ENCODE measurements around the gene HAL.

The HAL gene

DNA sequence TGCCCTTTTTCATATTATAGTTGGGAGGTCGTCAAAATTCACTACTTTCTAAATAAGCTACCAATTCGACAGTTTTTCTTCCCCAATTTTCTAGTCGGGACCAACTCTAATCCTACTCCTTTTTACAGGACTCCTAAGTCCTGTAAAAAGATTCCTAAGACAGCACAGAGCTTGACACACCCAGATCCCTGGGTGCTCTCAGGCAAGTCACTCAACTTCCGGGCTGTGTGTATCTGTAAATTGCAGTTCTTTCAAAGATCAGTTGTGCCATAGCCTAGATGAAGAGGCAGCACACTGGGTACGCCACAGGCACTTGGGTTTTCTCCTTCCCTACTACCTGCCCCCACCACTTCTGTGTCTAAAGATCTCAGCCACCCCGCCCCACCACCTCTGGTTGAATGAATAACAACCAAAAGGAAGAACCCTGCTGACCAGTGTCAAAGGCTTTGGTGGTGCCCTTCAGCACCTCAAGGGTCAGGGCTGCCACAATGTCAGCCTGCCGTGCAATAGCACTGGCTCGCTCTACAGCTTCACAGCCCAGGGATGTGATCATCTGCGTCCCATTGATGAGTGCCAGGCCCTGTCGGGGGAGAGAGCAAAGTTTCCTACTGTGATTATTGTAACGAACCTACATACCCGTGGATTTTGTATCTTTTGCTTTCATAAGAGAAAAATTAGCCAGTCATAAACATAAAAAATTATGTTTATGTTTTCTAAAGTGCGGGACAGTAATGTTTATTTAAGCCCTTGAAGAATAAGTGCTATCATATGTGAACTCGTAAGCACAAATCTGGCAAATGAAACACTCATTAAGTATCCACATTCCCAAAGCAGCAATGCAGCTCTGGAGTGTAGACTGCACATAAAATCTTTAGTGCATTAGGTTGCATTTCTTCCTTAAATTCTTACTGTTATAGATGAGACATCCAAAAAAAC lies 9.2 kb downstream of the HAL start:
- TF ChIP-seq, protein P1, sequence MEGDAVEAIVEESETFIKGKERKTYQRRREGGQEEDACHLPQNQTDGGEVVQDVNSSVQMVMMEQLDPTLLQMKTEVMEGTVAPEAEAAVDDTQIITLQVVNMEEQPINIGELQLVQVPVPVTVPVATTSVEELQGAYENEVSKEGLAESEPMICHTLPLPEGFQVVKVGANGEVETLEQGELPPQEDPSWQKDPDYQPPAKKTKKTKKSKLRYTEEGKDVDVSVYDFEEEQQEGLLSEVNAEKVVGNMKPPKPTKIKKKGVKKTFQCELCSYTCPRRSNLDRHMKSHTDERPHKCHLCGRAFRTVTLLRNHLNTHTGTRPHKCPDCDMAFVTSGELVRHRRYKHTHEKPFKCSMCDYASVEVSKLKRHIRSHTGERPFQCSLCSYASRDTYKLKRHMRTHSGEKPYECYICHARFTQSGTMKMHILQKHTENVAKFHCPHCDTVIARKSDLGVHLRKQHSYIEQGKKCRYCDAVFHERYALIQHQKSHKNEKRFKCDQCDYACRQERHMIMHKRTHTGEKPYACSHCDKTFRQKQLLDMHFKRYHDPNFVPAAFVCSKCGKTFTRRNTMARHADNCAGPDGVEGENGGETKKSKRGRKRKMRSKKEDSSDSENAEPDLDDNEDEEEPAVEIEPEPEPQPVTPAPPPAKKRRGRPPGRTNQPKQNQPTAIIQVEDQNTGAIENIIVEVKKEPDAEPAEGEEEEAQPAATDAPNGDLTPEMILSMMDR (conservative IDR thresholded peaks at IDR 0.05; ENCODE audit: low read depth, low read length) = no peak
- no peak for DNase-seq (ENCODE audit: low read depth)
- no peak overlapping the region for H3K4me3 ChIP-seq (ENCODE audit: low read length)

DNA sequence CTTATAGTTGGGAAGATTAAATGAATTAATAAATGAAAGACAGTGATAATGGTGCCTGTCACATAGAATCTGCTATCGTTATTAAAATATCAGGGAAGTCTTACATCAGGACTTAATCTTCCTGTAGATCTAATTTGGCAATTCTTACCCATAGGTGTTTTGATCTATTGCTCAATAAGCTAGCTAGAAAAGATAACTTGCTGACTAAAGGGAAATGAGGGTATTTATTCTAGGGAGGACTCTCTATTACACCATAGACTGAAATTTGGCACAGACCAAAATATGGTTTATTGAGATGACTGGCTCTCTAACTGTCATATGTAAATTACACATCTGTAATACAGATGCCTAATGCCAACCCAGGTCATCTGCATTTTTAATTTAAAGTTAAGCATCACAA lies 11.5 kb downstream of the HAL start:
- no peak for DNase-seq (ENCODE audit: low read depth)
- TF ChIP-seq, protein P1 (conservative IDR thresholded peaks at IDR 0.05; ENCODE audit: low read depth, low read length) = no peak
- H3K4me3 ChIP-seq (ENCODE audit: low read length) = no peak overlapping the region

DNA sequence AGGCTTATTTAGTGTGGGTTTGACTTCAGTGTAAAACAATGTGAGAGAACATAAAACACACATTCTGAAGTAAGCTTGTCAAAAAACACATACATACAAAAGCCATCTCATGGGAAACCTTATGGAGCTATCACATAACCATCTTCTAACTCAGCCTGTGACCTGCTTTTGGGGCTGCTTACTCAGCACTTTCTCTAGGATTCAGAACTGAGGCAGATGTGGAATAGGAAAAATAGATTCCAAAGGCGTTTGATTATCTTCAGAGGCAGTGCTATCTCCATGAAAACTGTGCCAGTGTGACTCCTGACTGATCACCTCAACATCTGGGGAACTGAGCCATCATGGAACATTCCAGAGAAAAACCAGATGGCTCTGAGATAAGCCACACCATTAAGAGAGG lies 13.5 kb downstream of the HAL start:
- no peak overlapping the region for H3K4me3 ChIP-seq (ENCODE audit: low read length)
- DNase-seq (ENCODE audit: low read depth) = no peak
- TF ChIP-seq, protein P1 (conservative IDR thresholded peaks at IDR 0.05; ENCODE audit: low read depth, low read length) = no peak

DNA sequence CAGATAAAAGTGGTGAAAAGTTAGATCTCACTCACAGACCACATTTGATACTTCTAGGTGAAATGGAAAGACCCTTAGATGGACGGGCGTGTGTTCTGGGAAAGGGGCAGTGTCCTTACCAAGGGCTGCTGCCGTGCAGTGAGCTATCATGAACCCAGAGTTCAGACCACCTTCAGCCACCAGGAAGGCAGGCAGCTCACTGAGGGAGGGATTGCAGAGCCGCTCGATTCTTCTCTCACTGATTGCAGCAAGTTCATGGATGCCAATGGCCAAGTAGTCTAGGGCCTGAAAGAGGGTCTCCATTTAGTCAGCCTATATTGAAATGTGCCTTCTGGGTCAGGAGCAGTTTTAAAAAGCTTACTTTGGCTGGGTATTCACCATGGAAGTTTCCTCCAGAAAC lies 15.7 kb downstream of the HAL start:
- H3K4me3 ChIP-seq (ENCODE audit: low read length) = no peak overlapping the region
- TF ChIP-seq, protein P1 (conservative IDR thresholded peaks at IDR 0.05; ENCODE audit: low read depth, low read length) = no peak
- no peak for DNase-seq (ENCODE audit: low read depth)

DNA sequence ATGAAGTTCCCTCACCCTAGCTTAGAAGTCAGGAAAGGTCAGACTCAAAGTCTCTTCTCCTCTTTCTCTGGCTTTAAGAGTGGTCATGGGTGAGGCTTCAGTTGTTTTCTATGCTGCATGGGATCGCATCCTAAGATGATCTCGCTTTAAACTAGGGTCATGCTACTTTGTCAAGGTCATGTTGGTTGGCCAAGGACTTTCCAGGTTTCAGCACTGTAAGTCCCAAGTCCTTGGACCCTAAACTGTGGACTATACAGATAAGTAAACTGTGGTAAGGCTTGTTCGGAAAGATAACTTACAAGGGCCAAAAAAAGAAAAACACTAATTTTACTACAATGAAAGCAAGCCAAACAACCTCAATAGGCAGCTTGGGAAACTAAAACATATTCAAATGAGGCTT lies 17.4 kb downstream of the HAL start:
- TF ChIP-seq, protein P1 (conservative IDR thresholded peaks at IDR 0.05; ENCODE audit: low read depth, low read length) = no peak
- no peak overlapping the region for H3K4me3 ChIP-seq (ENCODE audit: low read length)
- DNase-seq (ENCODE audit: low read depth) = no peak

DNA sequence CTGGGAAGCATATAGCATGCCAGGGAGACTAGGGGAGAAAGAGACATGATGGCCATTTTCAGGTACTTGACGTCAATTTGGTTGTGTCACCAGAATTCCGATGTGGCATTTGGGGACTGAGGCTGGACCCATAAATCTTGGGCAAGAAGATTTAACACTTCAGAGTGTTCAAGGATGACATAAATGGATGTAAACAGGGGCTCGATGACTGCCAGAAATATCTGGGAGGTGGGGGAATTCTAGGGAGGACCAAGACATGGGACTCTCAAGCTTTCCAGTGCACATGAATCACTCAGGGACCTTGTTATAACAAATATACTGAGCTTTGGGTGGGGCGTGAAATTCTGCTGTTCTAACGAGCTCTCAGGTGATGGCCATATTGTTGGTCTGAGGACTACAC lies 17.8 kb downstream of the HAL start:
- TF ChIP-seq, protein P1 (conservative IDR thresholded peaks at IDR 0.05; ENCODE audit: low read depth, low read length) = no peak
- no peak overlapping the region for H3K4me3 ChIP-seq (ENCODE audit: low read length)
- no peak for DNase-seq (ENCODE audit: low read depth)

DNA sequence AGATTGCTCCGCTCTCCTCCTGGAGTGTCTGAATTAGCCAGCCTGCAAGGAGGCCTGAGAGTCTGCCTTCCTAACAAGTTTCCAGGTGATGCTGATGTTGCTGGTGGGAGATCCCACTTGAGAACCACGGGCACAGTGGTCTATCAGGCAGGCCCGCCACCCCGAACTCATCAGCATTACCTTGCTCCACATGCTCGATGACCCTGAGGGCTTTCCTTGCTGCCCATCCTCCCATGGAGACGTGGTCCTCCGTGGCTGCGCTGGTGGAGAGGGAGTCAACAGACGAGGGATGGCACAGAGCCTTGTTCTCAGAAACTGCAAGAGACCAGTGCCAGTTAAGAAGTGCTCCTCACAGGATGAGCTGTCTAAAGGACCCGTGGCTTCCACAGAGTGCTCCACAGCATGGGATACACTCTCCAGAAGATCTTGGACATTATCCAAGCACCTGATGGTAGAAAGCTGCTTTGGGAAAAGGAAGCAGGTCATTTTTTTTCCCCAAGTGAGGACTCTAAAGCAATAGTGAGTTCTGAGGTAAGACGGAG lies 18.3 kb downstream of the HAL start:
- DNase-seq (ENCODE audit: low read depth) = no peak
- TF ChIP-seq, protein P1 (conservative IDR thresholded peaks at IDR 0.05; ENCODE audit: low read depth, low read length) = no peak
- H3K4me3 ChIP-seq (ENCODE audit: low read length) = no peak overlapping the region
